Measurements from ENCODE around the gene PRKCI. TPM values are rescaled to one million over a fixed set of nuclear protein-coding genes. Genes with fewer than 3 reads are reported as not detected.

The PRKCI gene
- polyA plus RNA-seq, 3 donors: 5.1 to 15.4 (median 11.6) TPM

- Histone ChIP-seq H3K27ac (ENCODE audit: low read depth in 1 of 2, low read length in 2 of 2) (no peak overlapping the region), H3K27me3 (ENCODE audit: control insufficient read depth in 2 of 2, insufficient read depth in 2 of 2, low read length in 2 of 2) (no peaks in the 10 kb centered on the region), H3K4me1 (ENCODE audit: control insufficient read depth in 1 of 2, insufficient read depth in 2 of 2, low read length in 2 of 2) (no peaks in the 10 kb centered on the region), H2AFZ (ENCODE audit: insufficient read depth, low read depth, low read length, poor library complexity, severe bottlenecking) (no peak overlapping the region), H4K20me1 (ENCODE audit: insufficient read depth, low read length) (no peaks in the 10 kb centered on the region), H3K9ac (ENCODE audit: insufficient read depth, low read length, poor library complexity, severe bottlenecking) (no peak overlapping the region), H3K9me3 (replicated peaks in 1 of 2; ENCODE audit: control insufficient read depth in 1 of 2, insufficient read depth in 1 of 2, low read length in 2 of 2) (no peaks in the 10 kb centered on the region), H3K4me2 (replicated peaks; ENCODE audit: extremely low read depth, low read length, poor library complexity, severe bottlenecking) (no peak overlapping the region), H3K79me2 (ENCODE audit: insufficient read depth, low read length) (no peaks in the 10 kb centered on the region), H3K4me3 (replicated peaks in 1 of 3; ENCODE audit: low read depth in 2 of 3, low read length in 3 of 3) (no peak overlapping the region), H3K36me3 (replicated peaks in 1 of 2; ENCODE audit: control insufficient read depth in 1 of 2, insufficient read depth in 2 of 2, low read length in 2 of 2) (peaks cover 11 to 24% of the 10 kb centered on the region in 2 donors)
- Mint-ChIP-seq H3K36me3 (peaks cover 27 to 35% of the 10 kb centered on the region in 2 donors), H3K9me3 (no peaks in the 10 kb centered on the region), H3K27me3 (ENCODE audit: low read depth in 3 of 3) (no peaks in the 10 kb centered on the region), H3K27ac (no peak overlapping the region), H3K4me3 (no peak overlapping the region), H3K4me1 (no peaks in the 10 kb centered on the region)
- intact Hi-C loops (cut with micrococcal nuclease): no loop called here
- WGBS (ENCODE audit: insufficient coverage): no CpG with 5 or more reads among the region's 1 CpG
- TF ChIP-seq CTCF (IDR thresholded peaks at IDR 0.05): no peak
- no peak for DNase-seq
These were observed 17.9 kb downstream of the PRKCI start for GRCh38 chr3:170240142-170240541.

- Histone ChIP-seq H3K27me3 (ENCODE audit: control insufficient read depth in 2 of 2, insufficient read depth in 2 of 2, low read length in 2 of 2) (no peaks in the 10 kb centered on the region), H3K36me3 (replicated peaks in 1 of 2; ENCODE audit: control insufficient read depth in 1 of 2, insufficient read depth in 2 of 2, low read length in 2 of 2) (peaks cover 11 to 24% of the 10 kb centered on the region in 2 donors), H3K9me3 (replicated peaks in 1 of 2; ENCODE audit: control insufficient read depth in 1 of 2, insufficient read depth in 1 of 2, low read length in 2 of 2) (no peaks in the 10 kb centered on the region), H2AFZ (ENCODE audit: insufficient read depth, low read depth, low read length, poor library complexity, severe bottlenecking) (no peak overlapping the region), H3K4me1 (ENCODE audit: control insufficient read depth in 1 of 2, insufficient read depth in 2 of 2, low read length in 2 of 2) (no peaks in the 10 kb centered on the region), H3K4me2 (replicated peaks; ENCODE audit: extremely low read depth, low read length, poor library complexity, severe bottlenecking) (no peak overlapping the region), H4K20me1 (ENCODE audit: insufficient read depth, low read length) (no peaks in the 10 kb centered on the region), H3K27ac (ENCODE audit: low read depth in 1 of 2, low read length in 2 of 2) (no peak overlapping the region), H3K79me2 (ENCODE audit: insufficient read depth, low read length) (no peaks in the 10 kb centered on the region), H3K9ac (ENCODE audit: insufficient read depth, low read length, poor library complexity, severe bottlenecking) (no peak overlapping the region), H3K4me3 (replicated peaks in 1 of 3; ENCODE audit: low read depth in 2 of 3, low read length in 3 of 3) (no peak overlapping the region)
- H3K9me3 Mint-ChIP-seq: no peaks in the 10 kb centered on the region
- no peaks in the 10 kb centered on the region for H3K27me3 Mint-ChIP-seq (ENCODE audit: low read depth in 3 of 3)
- no peak overlapping the region for H3K4me3 Mint-ChIP-seq
- TF ChIP-seq CTCF (IDR thresholded peaks at IDR 0.05): no peak
- peaks cover 27 to 31% of the 10 kb centered on the region in 2 donors for H3K36me3 Mint-ChIP-seq
- no peak overlapping the region for H3K27ac Mint-ChIP-seq
- H3K4me1 Mint-ChIP-seq: no peaks in the 10 kb centered on the region
- no peak for DNase-seq
- intact Hi-C loops (cut with micrococcal nuclease): no loop called here
These were observed 18.4 kb downstream of the PRKCI start for GRCh38 chr3:170240671-170241070.
